Fibroblast of lung (primary cell): ENCODE data around the gene SEMA5A. TPM values are rescaled to one million over a fixed set of nuclear protein-coding genes. Genes with fewer than 3 reads are reported as not detected.

Source experiments
- DNase-seq, 2 donors: peaks; one replicate each; pipeline versions ENCODE4 v3.0.0 to v3.0.0-alpha.2; 2010; ENCODE audit warnings: low read depth in 2 of 2
- H2AFZ ChIP-seq: 2 replicates; pipeline ENCODE4 v1.5.1; 2012; ENCODE audit warnings: low read length, control low read depth, inconsistent platforms
- H3K27ac ChIP-seq: 2 replicates; pipeline ENCODE4 v1.5.1; 2011; ENCODE audit warnings: low read length, control low read depth; ENCODE audit not compliant: insufficient read depth
- H3K27me3 ChIP-seq: 2 replicates; pipeline ENCODE4 v1.5.1; 2011; ENCODE audit warnings: mild to moderate bottlenecking, low read length; ENCODE audit not compliant: control insufficient read depth, insufficient read depth
- H3K36me3 ChIP-seq: 2 replicates; pipeline ENCODE4 v1.5.1; 2011; ENCODE audit warnings: low read length; ENCODE audit not compliant: control insufficient read depth, insufficient read depth
- H3K4me1 ChIP-seq: 2 replicates; pipeline ENCODE4 v1.5.1; 2011; ENCODE audit warnings: low read length; ENCODE audit not compliant: control insufficient read depth, insufficient read depth; ENCODE audit errors: extremely low read depth
- H3K4me2 ChIP-seq: 2 replicates; pipeline ENCODE4 v1.5.1; 2011; ENCODE audit warnings: low read length, control low read depth; ENCODE audit not compliant: insufficient read depth; ENCODE audit errors: extremely low read depth
- H3K4me3 ChIP-seq, 4 experiments: fragments of 200-600 bp in 1 of 4; sonication (generic) in 1 of 4; replicated peaks in 1 of 4; 2 replicates each; pipeline ENCODE4 v1.5.1; 2011 to 2016; ENCODE audit warnings: low read length in 4 of 4, low read depth in 3 of 4, mild to moderate bottlenecking in 3 of 4, control low read depth in 2 of 4, inconsistent platforms in 1 of 4, mixed read lengths in 1 of 4; ENCODE audit not compliant: insufficient read depth in 1 of 4; ENCODE audit errors: control extremely low read depth in 1 of 4
- H3K79me2 ChIP-seq: 2 replicates; pipeline ENCODE4 v1.5.1; 2012; ENCODE audit warnings: mild to moderate bottlenecking, low read length, inconsistent platforms; ENCODE audit not compliant: control insufficient read depth, insufficient read depth
- H3K9ac ChIP-seq: 2 replicates; pipeline ENCODE4 v1.5.1; 2011; ENCODE audit warnings: mild to moderate bottlenecking, low read length, control low read depth; ENCODE audit not compliant: insufficient read depth
- H3K9me3 ChIP-seq: 2 replicates; pipeline ENCODE4 v1.5.1; 2012; ENCODE audit warnings: low read depth, low read length; ENCODE audit not compliant: control insufficient read depth, insufficient read depth
- H4K20me1 ChIP-seq: 2 replicates; pipeline ENCODE4 v1.5.1; 2011; ENCODE audit warnings: low read length; ENCODE audit not compliant: control insufficient read depth, insufficient read depth; ENCODE audit errors: extremely low read depth
- CTCF ChIP-seq, 2 donors: IDR thresholded peaks in 1 of 2; conservative IDR thresholded peaks in 1 of 2; 1 replicate in 1 of 2; 2 replicates in 1 of 2; pipeline ENCODE4 v1.5.1; 2011 to 2012; ENCODE audit warnings: low read length in 2 of 2, control low read depth in 1 of 2, inconsistent platforms in 1 of 2, low read depth in 1 of 2, mild to moderate bottlenecking in 1 of 2
- EZH2 ChIP-seq: IDR thresholded peaks from 2 replicates; pipeline ENCODE4 v1.5.1; 2012; ENCODE audit warnings: low read length, control low read depth, mild to moderate bottlenecking; ENCODE audit errors: missing control alignments
- polyA plus RNA-seq, 2 donors: library from polyadenylated mRNA; depleted of rRNA in 1 of 2; stranded (reverse) in 1 of 2; unstranded in 1 of 2; fragments of >200 nt; gene quantifications; 2 replicates each; pipeline ENCODE4 v1.2.1, GENCODE V29; 2011 to 2012; ENCODE audit warnings: missing spikeins in 1 of 2
- total RNA-seq: library from RNA; depleted of rRNA; stranded (reverse); fragments of >200 nt; gene quantifications from 2 replicates; pipeline ENCODE4 v1.2.1, GENCODE V29; 2014

SEMA5A gene
- total and polyA plus RNA-seq, 2 donors (not counting 1 experiment from before 2014, with no cell fraction given) = 30.6 to 49.0 TPM

- TF ChIP-seq EZH2 (no peak), CTCF (conservative IDR thresholded peaks at IDR 0.05 in 1 of 2, IDR thresholded peaks at IDR 0.05 in 1 of 2; ENCODE audit: low read depth in 1 of 2, low read length in 2 of 2) (no peak)
- Histone ChIP-seq H3K4me3 (no peak overlapping the region), H3K27ac (no peak overlapping the region), H3K36me3 (no peaks in the 10 kb centered on the region), H3K9me3 (no peaks in the 10 kb centered on the region), H2AFZ (no peak overlapping the region), H3K4me1 (peaks cover 6% of the 10 kb centered on the region), H3K9ac (no peak overlapping the region), H3K79me2 (no peaks in the 10 kb centered on the region), H3K27me3 (no peaks in the 10 kb centered on the region), H4K20me1 (no peaks in the 10 kb centered on the region), H3K4me2 (no peak overlapping the region)
- no peak for DNase-seq
Measured at GRCh38 chr5:9067154-9067553, 478.7 kb downstream of the SEMA5A start.

- Histone ChIP-seq H3K27ac (no peak overlapping the region), H3K9me3 (no peaks in the 10 kb centered on the region), H3K27me3 (no peaks in the 10 kb centered on the region), H3K4me3 (no peak overlapping the region), H3K79me2 (no peaks in the 10 kb centered on the region), H4K20me1 (no peaks in the 10 kb centered on the region), H3K9ac (no peak overlapping the region), H3K36me3 (no peaks in the 10 kb centered on the region), H2AFZ (no peak overlapping the region), H3K4me2 (no peak overlapping the region), H3K4me1 (peaks cover 7% of the 10 kb centered on the region)
- DNase-seq = no peak
- TF ChIP-seq CTCF (conservative IDR thresholded peaks at IDR 0.05 in 1 of 2, IDR thresholded peaks at IDR 0.05 in 1 of 2; ENCODE audit: low read depth in 1 of 2, low read length in 2 of 2) (no peak), EZH2 (no peak)
Measured at GRCh38 chr5:9066349-9066748, 479.5 kb downstream of the SEMA5A start.

- H3K27ac ChIP-seq = peak overlapping the region; percentile 46
- peak in 1 of 2 donors; percentile 46 for DNase-seq
- no peak overlapping the region for H3K9ac ChIP-seq
- no peaks in the 10 kb centered on the region for H3K9me3 ChIP-seq
- TF ChIP-seq EZH2 = no peak
- TF ChIP-seq CTCF (conservative IDR thresholded peaks at IDR 0.05 in 1 of 2, IDR thresholded peaks at IDR 0.05 in 1 of 2; ENCODE audit: low read depth in 1 of 2, low read length in 2 of 2) = no peak
- no peaks in the 10 kb centered on the region for H3K27me3 ChIP-seq
- H3K4me3 ChIP-seq = no peak overlapping the region
- H2AFZ ChIP-seq = no peak overlapping the region
- no peaks in the 10 kb centered on the region for H3K36me3 ChIP-seq
- no peak overlapping the region for H3K4me2 ChIP-seq
- no peaks in the 10 kb centered on the region for H3K79me2 ChIP-seq
- H3K4me1 ChIP-seq = peaks cover 24% of the 10 kb centered on the region
- no peaks in the 10 kb centered on the region for H4K20me1 ChIP-seq
Measured at GRCh38 chr5:9063615-9064245, 482.1 kb downstream of the SEMA5A start.
